H9 (cell line): Measurements from ENCODE around the gene METTL1. TPM values are rescaled to one million over a fixed set of nuclear protein-coding genes. Genes with fewer than 3 reads are reported as not detected.

Experiments used
- DNase-seq: peaks from one replicate; pipeline ENCODE4 v3.0.0-alpha.2; 2017
- H2AFZ ChIP-seq: one replicate; pipeline ENCODE4 v1.6.1; 2013; ENCODE audit warnings: mild to moderate bottlenecking, low read length, control low read depth, moderate library complexity
- H2AK5ac ChIP-seq: 2 replicates; pipeline ENCODE4 v1.6.1; 2013; ENCODE audit warnings: low read length, control low read depth, mixed read lengths; ENCODE audit not compliant: insufficient read length
- H2BK120ac ChIP-seq: one replicate; pipeline ENCODE4 v1.6.1; 2013; ENCODE audit warnings: low read depth, mild to moderate bottlenecking, low read length, control low read depth, inconsistent platforms; ENCODE audit not compliant: poor library complexity, severe bottlenecking
- H2BK12ac ChIP-seq: 2 replicates; pipeline ENCODE4 v1.6.1; 2013; ENCODE audit warnings: low read length, control low read depth, mixed read lengths, low read depth; ENCODE audit not compliant: insufficient read length
- H2BK15ac ChIP-seq: 2 replicates; pipeline ENCODE4 v1.6.1; 2013; ENCODE audit warnings: low read depth, low read length, control low read depth
- H2BK20ac ChIP-seq: one replicate; pipeline ENCODE4 v1.6.1; 2013; ENCODE audit warnings: low read depth, mild to moderate bottlenecking, low read length, control low read depth, inconsistent platforms; ENCODE audit not compliant: poor library complexity, severe bottlenecking
- H2BK5ac ChIP-seq: 2 replicates; pipeline ENCODE4 v1.6.1; 2013; ENCODE audit warnings: low read length, control low read depth, mixed read lengths; ENCODE audit not compliant: insufficient read length
- H3K14ac ChIP-seq: 2 replicates; pipeline ENCODE4 v1.6.1; 2013; ENCODE audit warnings: low read length, control low read depth; ENCODE audit not compliant: insufficient read depth
- H3K18ac ChIP-seq: 2 replicates; pipeline ENCODE4 v1.6.1; 2013; ENCODE audit warnings: low read depth, mild to moderate bottlenecking, mixed read lengths, low read length, control low read depth; ENCODE audit not compliant: insufficient read length
- H3K23ac ChIP-seq: 2 replicates; pipeline ENCODE4 v1.6.1; 2013; ENCODE audit warnings: low read length, control low read depth, mixed read lengths, low read depth; ENCODE audit not compliant: insufficient read length
- H3K23me2 ChIP-seq: 2 replicates; pipeline ENCODE4 v1.6.1; 2013; ENCODE audit warnings: low read depth, mild to moderate bottlenecking, mixed read lengths, low read length, control low read depth; ENCODE audit not compliant: insufficient read length, poor library complexity, severe bottlenecking
- H3K27ac ChIP-seq: 2 replicates; pipeline ENCODE4 v1.5.1; 2013; ENCODE audit warnings: low read length, control low read depth, mixed read lengths, low read depth; ENCODE audit not compliant: insufficient read length
- H3K27me3 ChIP-seq: 2 replicates; pipeline ENCODE4 v1.6.1; 2013; ENCODE audit warnings: low read length, control low read depth, inconsistent platforms; ENCODE audit not compliant: insufficient read depth
- H3K4ac ChIP-seq: 2 replicates; pipeline ENCODE4 v1.6.1; 2013; ENCODE audit warnings: low read depth, mild to moderate bottlenecking, control low read depth, inconsistent platforms, low read length, moderate library complexity
- H3K4me1 ChIP-seq: 2 replicates; pipeline ENCODE4 v1.6.1; 2013; ENCODE audit warnings: low read length, control low read depth, inconsistent platforms; ENCODE audit not compliant: insufficient read depth
- H3K4me2 ChIP-seq: 2 replicates; pipeline ENCODE4 v1.6.1; 2013; ENCODE audit warnings: low read length, control low read depth, mixed read lengths; ENCODE audit not compliant: insufficient read length, insufficient read depth
- H3K56ac ChIP-seq: 2 replicates; pipeline ENCODE4 v1.6.1; 2013; ENCODE audit warnings: low read depth, mild to moderate bottlenecking, mixed read lengths, low read length, control low read depth; ENCODE audit not compliant: insufficient read length
- H3K79me1 ChIP-seq: 2 replicates; pipeline ENCODE4 v1.6.1; 2013; ENCODE audit warnings: low read depth, mild to moderate bottlenecking, moderate library complexity, low read length, control low read depth, inconsistent platforms; ENCODE audit not compliant: insufficient read depth, poor library complexity, severe bottlenecking
- H3K79me2 ChIP-seq: 2 replicates; pipeline ENCODE4 v1.6.1; 2013; ENCODE audit warnings: low read length, control low read depth, inconsistent platforms; ENCODE audit not compliant: insufficient read depth
- H3K9ac ChIP-seq: 2 replicates; pipeline ENCODE4 v1.6.1; 2013; ENCODE audit warnings: low read length, control low read depth, mixed read lengths; ENCODE audit not compliant: insufficient read length; ENCODE audit errors: extremely low read depth
- H3K9me3 ChIP-seq: one replicate; pipeline ENCODE4 v1.6.1; 2013; ENCODE audit warnings: low read depth, low read length, inconsistent platforms; ENCODE audit not compliant: control insufficient read depth
- H3T11ph ChIP-seq: one replicate; pipeline ENCODE4 v1.6.1; 2013; ENCODE audit warnings: mild to moderate bottlenecking, low read length, control low read depth, inconsistent platforms
- H4K20me1 ChIP-seq: one replicate; pipeline ENCODE4 v1.6.1; 2013; ENCODE audit not compliant: control insufficient read depth, insufficient read length, insufficient read depth
- H4K5ac ChIP-seq: 2 replicates; pipeline ENCODE4 v1.6.1; 2013; ENCODE audit warnings: low read depth, mild to moderate bottlenecking, mixed read lengths, low read length, control low read depth; ENCODE audit not compliant: insufficient read length
- H4K8ac ChIP-seq: replicated peaks from 2 replicates; pipeline ENCODE4 v1.6.1; 2013; ENCODE audit warnings: low read length, control low read depth, mixed read lengths, low read depth; ENCODE audit not compliant: insufficient read length
- H4K91ac ChIP-seq: 2 replicates; pipeline ENCODE4 v1.6.1; 2013; ENCODE audit warnings: low read depth, mild to moderate bottlenecking, moderate library complexity, mixed read lengths, low read length, control low read depth; ENCODE audit not compliant: insufficient read length
- H3K27ac Mint-ChIP-seq, 3 experiments: 2 replicates in 2 of 3; 3 replicates in 1 of 3; pipeline ENCODE4 v1.8.0; 2020 to 2021; ENCODE audit warnings: mixed read lengths in 3 of 3, mild to moderate bottlenecking in 1 of 3, moderate library complexity in 1 of 3
- H3K27me3 Mint-ChIP-seq: 2 replicates; pipeline ENCODE4 v1.8.0; 2021; ENCODE audit warnings: low read depth, mild to moderate bottlenecking, moderate library complexity, mixed read lengths
- H3K36me3 Mint-ChIP-seq, 3 experiments: 2 replicates in 2 of 3; 3 replicates in 1 of 3; pipeline ENCODE4 v1.8.0; 2020 to 2021; ENCODE audit warnings: low read depth in 3 of 3, mixed read lengths in 3 of 3; ENCODE audit not compliant: insufficient read depth in 1 of 3
- H3K4me1 Mint-ChIP-seq, 2 experiments: 2 replicates each; pipeline ENCODE4 v1.8.0; 2020; ENCODE audit warnings: mixed read lengths in 2 of 2
- H3K4me3 Mint-ChIP-seq, 2 experiments: 2 replicates in 1 of 2; 3 replicates in 1 of 2; pipeline ENCODE4 v1.8.0; 2020 to 2021; ENCODE audit warnings: mild to moderate bottlenecking in 2 of 2, mixed read lengths in 2 of 2, moderate library complexity in 1 of 2
- H3K9me3 Mint-ChIP-seq, 2 experiments: 2 replicates in 1 of 2; 3 replicates in 1 of 2; pipeline ENCODE4 v1.8.0; 2020; ENCODE audit warnings: mild to moderate bottlenecking in 2 of 2, mixed read lengths in 2 of 2, moderate library complexity in 1 of 2
- CTCF ChIP-seq: fragments of 200-600 bp; sonication (generic); conservative IDR thresholded peaks from 3 replicates; pipeline ENCODE4 v1.8.0; 2021; ENCODE audit warnings: antibody characterized with exemption, mild to moderate bottlenecking
- WGBS: extraction: QIAGEN DNeasy Blood & Tissue Kit; methylation state at CpG from one replicate; pipeline ENCODE4 v1.1.7; 2013; ENCODE audit warnings: missing lambda C conversion rate, low lambda C conversion rate, mixed read lengths; ENCODE audit not compliant: insufficient read length; ENCODE audit errors: extremely low coverage; 5-methylcytosine and 5-hydroxymethylcytosine counted together
- total RNA-seq: library from RNA; stranded (reverse); gene quantifications from 2 replicates; pipeline ENCODE4 v1.2.1, GENCODE V29; 2021

METTL1 gene
- total RNA-seq, 1 experiment from 2014 or later, result 58.4 TPM

- Histone ChIP-seq H3K18ac (no peak overlapping the region), H3K4me1 (peaks cover 5% of the 10 kb centered on the region; the same call in 1 of the 2 replicates), H3K9me3 (no peaks in the 10 kb centered on the region), H3K23me2 (peaks cover 6% of the 10 kb centered on the region), H3K56ac (no peak overlapping the region), H3K14ac (no peak overlapping the region), H3K9ac (no peak overlapping the region), H2AK5ac (no peak overlapping the region), H3K27me3 (peaks cover 4% of the 10 kb centered on the region), H3K79me2 (peaks cover 5% of the 10 kb centered on the region; the same call in 1 of the 2 replicates), H2BK20ac (no peak overlapping the region), H3K23ac (no peak overlapping the region), H4K20me1 (no peaks in the 10 kb centered on the region), H2BK5ac (no peak overlapping the region), H3K79me1 (no peaks in the 10 kb centered on the region), H4K8ac (no peak overlapping the region), H3K27ac (no peak overlapping the region), H2BK12ac (no peak overlapping the region), H4K91ac (no peak overlapping the region), H2BK120ac (no peak overlapping the region), H2BK15ac (no peak overlapping the region), H4K5ac (no peak overlapping the region), H3K4me2 (peak overlapping the region; percentile 70), H2AFZ (no peak overlapping the region), H3T11ph (no peak overlapping the region), H3K4ac (no peak overlapping the region)
- no peaks in the 10 kb centered on the region for H3K9me3 Mint-ChIP-seq
- peak overlapping the region; percentile 86 to 92 for H3K4me3 Mint-ChIP-seq
- WGBS, result no CpG with 5 or more reads among the region's 3 CpGs
- DNase-seq, result no peak
- peaks cover 25 to 53% (median 50%) of the 10 kb centered on the region in 3 experiments; a peak in 6 of 7 replicates for H3K36me3 Mint-ChIP-seq
- H3K27ac Mint-ChIP-seq, result peak overlapping the region in 2 of 3 experiments; percentile 99; a peak in 2 of 7 replicates
- peaks cover 14 to 17% of the 10 kb centered on the region in 2 experiments for H3K4me1 Mint-ChIP-seq
- no peak for TF ChIP-seq CTCF
- H3K27me3 Mint-ChIP-seq, result peaks cover 24% of the 10 kb centered on the region
Observed at GRCh38 chr12:57746025-57746424, 25.9 kb downstream of the METTL1 start.
